Activated CD8-positive, alpha-beta memory T cell treated with anti-CD3 and anti-CD28 coated beads, Interleukin-2, amount 50 U/mL, for 4 hours (primary cell): ENCODE data around the gene CRADD.
"Not testable (repeated sequence)": the region's sequence is repeated elsewhere in the genome, so short reads cannot be mapped to it uniquely, and the experiment has no call there.

Experiments
- DNase-seq: peaks from one replicate; pipeline ENCODE4 v3.0.0-alpha.2; 2020

CRADD gene

DNA sequence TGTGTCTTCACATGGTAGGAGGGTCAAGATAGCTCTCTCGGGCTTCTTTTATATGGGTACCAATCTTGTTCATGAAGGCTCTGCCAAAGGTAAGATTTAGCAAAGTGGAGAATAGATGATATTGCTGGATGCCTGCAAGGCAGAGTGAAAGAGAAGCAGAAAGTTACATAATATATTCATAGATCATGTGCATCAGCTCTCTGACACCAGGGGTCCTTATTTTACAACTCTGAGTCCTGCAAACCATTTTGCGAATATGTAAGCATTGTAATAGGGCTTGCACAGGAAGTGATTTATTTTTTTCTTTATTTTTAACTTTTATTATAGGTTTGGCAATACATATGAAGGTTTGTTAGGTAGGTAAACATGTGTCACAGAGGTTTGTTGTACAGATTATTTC is 31.8 kb downstream of the CRADD start:
- no peak for DNase-seq

DNA sequence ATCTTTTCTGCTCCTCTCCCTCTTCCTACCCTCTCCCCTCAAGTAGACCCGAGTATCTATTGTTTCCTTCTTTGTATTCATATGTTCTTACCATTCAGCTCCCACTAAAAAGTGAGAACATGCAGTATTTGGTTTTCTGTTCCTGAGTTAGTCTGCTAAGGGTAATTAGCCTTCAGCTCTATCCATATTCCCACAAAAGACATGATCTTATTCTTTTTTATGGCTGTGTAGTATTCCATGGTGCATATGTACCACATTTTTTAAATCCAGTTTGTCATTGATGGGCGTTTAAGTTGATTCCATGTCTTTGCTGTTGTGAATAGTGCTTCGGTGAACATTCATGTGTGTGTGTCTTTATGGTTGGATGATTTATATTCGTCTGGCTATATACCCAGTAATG is 32.2 kb downstream of the CRADD start:
- no peak for DNase-seq

DNA sequence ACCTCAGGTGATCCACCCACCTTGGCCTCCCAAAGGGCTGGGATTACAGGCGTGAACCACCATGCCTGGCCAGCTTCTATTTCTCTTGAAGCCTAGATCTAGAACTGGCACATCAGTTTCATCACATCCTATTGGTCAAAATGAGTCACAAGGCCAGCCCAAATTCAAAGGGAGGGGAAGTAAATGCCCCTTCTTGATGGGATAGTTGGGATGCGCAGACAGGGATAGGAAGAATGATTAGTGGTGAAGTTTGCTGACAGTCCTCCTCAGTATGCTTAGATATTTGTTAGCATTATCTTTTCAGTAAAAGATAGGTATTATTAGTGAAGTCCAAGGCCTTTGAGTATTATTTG is 33.4 kb downstream of the CRADD start:
- no peak for DNase-seq

DNA sequence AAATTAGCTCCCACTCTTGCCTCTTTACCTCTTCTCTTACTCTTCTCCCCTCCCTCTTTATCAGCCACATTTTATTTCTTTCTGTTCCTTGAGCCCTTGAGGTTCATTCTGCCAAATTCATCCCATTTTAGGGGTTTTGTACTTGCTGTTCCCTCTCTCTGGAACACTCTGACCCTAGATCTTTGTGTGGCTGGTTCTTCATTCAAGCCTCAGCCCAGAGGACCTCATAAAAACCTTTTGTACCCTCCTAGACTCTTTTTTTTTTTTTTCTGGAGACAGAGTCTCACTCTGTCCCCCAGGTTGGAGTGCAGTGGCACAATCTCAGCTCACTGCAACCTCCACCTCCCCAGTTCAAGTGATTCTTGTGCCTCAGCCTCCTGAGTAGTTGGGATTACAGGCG is 34.3 kb downstream of the CRADD start:
- not testable (repeated sequence) for DNase-seq

DNA sequence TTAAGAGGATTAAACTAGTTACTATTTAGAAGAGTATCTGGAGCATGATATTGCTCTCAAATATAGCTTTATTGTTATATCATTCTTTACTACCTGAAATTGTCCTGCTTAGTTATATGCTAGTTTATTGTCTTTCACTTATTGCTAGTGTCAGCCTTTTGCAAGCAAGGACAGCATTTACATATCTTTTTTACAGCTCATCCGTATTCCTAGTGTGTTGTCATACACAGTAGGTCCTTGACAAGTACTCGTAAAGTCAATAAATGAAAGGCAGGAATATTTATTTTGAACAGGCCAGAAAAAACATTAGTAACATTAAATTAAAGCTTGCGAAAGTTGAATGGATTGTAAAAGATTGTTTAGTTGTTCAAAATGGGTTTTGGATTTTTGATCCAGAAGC is 35.0 kb downstream of the CRADD start:
- DNase-seq: no peak

DNA sequence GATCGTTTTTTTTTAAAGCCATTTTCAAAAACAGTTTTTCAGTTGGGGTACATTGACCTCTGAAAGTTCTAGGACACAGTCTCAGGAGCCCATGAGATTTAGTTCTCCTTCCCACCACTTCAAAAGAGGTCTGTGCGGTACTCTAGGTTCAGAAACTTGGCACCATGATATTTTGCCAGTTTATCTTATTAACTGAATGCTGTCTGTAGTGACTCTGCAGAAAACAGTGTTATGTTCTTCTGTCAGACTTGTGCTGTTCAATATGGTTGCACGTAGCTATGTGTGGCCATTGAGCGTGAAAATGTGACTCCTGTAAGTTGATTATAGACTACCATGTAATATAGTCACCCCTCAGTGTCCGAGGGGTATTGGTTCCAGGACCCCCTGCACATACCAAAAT is 35.9 kb downstream of the CRADD start:
- no peak for DNase-seq

- DNase-seq: no peak
These were observed 36.6 kb downstream of the CRADD start for GRCh38 chr12:93713800-93714199.

DNA sequence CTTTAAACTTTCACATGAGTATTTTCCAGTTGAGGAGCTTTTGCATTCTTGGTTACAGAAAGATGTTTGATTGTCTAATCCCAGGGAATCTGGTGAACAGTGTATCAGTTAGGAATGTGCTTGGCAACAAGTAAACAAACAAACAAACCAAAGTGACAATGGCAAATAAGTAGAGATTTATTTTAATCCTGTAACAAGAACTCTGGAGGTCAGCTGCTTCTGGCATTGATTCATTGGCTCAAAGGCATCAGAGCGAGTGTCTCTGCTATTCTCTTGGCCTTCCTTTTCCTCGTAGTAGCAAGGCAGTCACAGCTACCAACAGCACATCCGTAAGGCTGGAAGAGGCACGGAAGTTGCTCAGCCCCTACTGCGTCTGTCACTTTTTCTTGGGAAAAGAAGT is 37.2 kb downstream of the CRADD start:
- DNase-seq: no peak

- DNase-seq: no peak
These were observed 42.5 kb downstream of the CRADD start for GRCh38 chr12:93719710-93720109.

- no peak for DNase-seq
These were observed 43.4 kb downstream of the CRADD start for GRCh38 chr12:93720559-93720958.

GRCh38 chr12:93722179-93722578 is 45.0 kb downstream of the CRADD start:
- DNase-seq: no peak

- no peak for DNase-seq
These were observed 45.8 kb downstream of the CRADD start for GRCh38 chr12:93722835-93723567.

DNA sequence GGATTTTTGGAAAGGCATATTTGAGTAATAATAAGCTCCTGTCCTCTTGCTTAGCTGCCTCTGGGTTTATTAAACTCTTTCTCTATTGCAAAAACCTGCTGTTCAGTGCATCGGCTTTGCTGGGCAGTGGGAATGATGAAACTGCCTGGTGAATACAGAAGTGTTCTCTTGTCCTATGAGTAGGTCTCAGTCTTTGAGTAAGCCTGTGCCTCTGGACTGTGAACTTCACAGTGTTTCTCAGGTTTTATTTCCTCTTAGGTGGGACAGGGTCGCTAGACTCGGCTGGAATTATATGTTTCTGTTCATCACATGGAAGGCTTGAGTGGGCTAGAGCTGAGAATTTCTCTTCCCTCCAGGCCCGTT is 46.4 kb downstream of the CRADD start:
- no peak for DNase-seq

- no peak for DNase-seq
These were observed 48.4 kb downstream of the CRADD start for GRCh38 chr12:93725531-93725930.

GRCh38 chr12:93727195-93727811 is 50.1 kb downstream of the CRADD start:
- DNase-seq: no peak

GRCh38 chr12:93727911-93728310 is 50.7 kb downstream of the CRADD start:
- DNase-seq: no peak

- no peak for DNase-seq
These were observed 52.8 kb downstream of the CRADD start for GRCh38 chr12:93729934-93730333.

DNA sequence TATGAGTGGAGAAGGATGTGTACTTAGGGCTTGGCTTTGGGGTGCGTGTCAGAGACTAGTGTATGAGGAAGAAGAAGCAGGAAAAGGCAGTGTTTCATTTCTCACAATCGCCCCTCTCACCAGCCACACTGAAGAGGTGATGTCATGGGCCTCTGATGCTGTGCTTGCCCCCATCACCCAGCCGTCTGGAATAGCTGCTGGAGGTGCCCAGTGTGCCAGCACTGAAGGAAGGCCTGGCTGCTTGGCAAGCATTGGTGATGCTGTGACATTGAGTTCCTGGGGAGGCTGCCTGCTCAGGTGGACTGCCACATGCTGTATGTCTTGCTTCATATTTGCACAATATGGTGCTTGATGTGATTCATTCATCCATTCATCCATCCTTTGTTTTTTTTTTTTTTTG is 56.2 kb downstream of the CRADD start:
- DNase-seq: no peak

- no peak for DNase-seq
These were observed 56.8 kb downstream of the CRADD start for GRCh38 chr12:93733928-93734327.

GRCh38 chr12:93734784-93735183 is 57.6 kb downstream of the CRADD start:
- no peak for DNase-seq

- DNase-seq: no peak
These were observed 59.5 kb downstream of the CRADD start for GRCh38 chr12:93736640-93737178.

DNA sequence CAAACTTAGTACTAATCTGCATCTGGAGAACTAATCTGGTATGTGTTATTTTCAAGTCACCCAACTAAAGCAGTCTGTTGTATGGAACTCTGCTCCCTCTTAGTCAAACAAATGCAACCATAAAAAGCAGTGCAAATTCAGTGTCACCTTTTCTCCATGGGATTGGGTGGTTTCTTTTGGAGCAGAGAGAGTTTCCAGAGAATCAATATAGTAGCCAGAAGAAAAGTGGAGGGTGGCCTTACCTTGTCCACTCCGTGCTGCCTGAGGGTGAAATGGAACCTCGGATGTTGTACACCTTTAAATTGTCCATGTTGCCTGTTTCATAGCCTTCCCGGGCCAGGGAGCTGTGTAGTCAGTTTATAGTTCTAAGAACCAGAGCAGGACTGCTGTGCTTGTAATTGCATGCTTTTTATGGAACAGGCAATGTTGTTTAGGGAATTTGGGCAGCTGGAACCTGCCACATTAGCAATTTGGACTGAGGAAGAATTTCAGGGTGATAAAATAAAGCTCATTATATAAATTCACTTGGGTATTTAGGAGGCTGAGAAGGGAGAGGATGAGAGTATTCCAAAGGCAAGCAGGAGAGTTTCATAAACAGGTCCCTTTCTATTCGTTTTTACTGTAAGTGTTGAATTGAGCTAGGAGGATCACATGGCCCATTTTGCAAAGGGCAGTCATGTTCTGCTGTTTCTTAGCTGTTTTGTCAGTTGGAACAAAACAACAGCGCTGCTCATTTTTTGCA is 60.5 kb downstream of the CRADD start:
- DNase-seq: no peak

DNA sequence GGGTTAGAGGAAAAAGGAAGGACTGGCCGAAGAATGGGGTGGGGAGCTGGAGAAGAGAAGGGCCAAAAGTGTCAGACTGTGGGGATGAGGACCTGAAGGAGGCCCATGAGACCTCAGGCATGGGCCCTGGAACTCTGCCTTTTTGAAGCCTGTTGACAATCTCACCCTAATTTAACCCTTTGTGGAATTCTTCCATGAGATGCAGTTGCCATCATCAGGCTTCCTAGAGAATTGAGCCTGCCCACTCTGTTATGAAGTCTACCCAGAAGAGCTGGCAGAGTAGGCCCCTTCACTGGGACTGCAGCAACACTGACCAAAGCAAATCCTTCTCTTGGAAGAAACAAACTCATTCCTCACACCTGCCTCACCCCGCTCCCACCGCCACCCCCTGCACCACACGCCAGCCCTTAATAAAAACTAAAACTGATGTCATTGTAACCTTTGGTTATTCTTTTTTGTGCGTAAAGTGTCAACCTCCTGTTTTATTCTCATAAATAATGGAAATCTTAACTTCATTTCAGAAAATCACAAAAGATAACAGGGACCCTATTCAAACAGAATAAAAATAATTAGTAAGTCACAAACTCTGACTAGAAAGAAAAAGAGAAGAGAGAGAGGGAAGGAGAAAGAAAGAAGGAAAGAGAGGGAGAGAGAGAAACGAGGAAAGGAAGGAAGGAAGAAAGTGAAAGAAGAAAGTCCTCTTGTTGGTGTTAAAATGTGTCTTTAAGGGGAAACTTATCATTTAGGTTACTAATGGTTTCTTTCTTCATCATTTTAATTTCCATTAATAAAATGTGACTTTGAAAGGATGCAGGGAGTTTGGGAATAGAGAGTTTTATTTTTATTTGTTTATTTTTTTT is 61.3 kb downstream of the CRADD start:
- DNase-seq: no peak
